Transverse colon (tissue), 4 donors: ENCODE measurements around the gene AGPAT1. TPM values are rescaled to one million over a fixed set of nuclear protein-coding genes. Genes with fewer than 3 reads are reported as not detected.
A peak's percentile ranks its signal among the peaks of the same experiment; 100 is the strongest.

Source experiments
- DNase-seq: peaks from one replicate; pipeline ENCODE4 v3.0.0-alpha.2; 2019
- H3K27ac ChIP-seq, 4 donors: fragments of 200-600 bp; sonication (generic); 2 replicates each; pipeline ENCODE4 v1.5.1; 2016 to 2018; ENCODE audit warnings: inconsistent platforms in 4 of 4
- H3K27me3 ChIP-seq: fragments of 200-600 bp; sonication (generic); 2 replicates; pipeline ENCODE4 v1.5.1; 2017; ENCODE audit warnings: inconsistent platforms
- H3K36me3 ChIP-seq, 4 donors: fragments of 200-600 bp; sonication (generic); 2 replicates each; pipeline ENCODE4 v1.5.1; 2017 to 2019; ENCODE audit warnings: inconsistent platforms in 4 of 4
- H3K4me1 ChIP-seq, 4 donors: fragments of 200-600 bp; sonication (generic); 2 replicates each; pipeline ENCODE4 v1.5.1; 2017 to 2020; ENCODE audit warnings: inconsistent platforms in 4 of 4
- H3K4me3 ChIP-seq, 4 donors: fragments of 200-600 bp; sonication (generic); 1 replicate in 1 of 4; 2 replicates in 3 of 4; pipeline versions ENCODE4 v1.5.1 to v1.6.1; 2017 to 2019; ENCODE audit warnings: inconsistent platforms in 4 of 4
- H3K9me3 ChIP-seq, 2 donors: fragments of 200-600 bp; sonication (generic); 2 replicates each; pipeline ENCODE4 v1.5.1; 2017 to 2019; ENCODE audit warnings: inconsistent platforms in 2 of 2
- EP300 ChIP-seq: sonication (generic); formaldehyde crosslinking; IDR thresholded peaks from one replicate; pipeline ENCODE4 v1.6.1; 2017; ENCODE audit warnings: antibody characterized with exemption, low read depth
- POLR2A ChIP-seq: fragments of 450-650 bp; IDR thresholded peaks from one replicate; pipeline ENCODE4 v1.6.1; 2016; ENCODE audit warnings: antibody characterized with exemption, mild to moderate bottlenecking, moderate library complexity
- POLR2AphosphoS5 ChIP-seq, 3 donors: sonication (generic); formaldehyde crosslinking; IDR thresholded peaks; one replicate each; pipeline ENCODE4 v1.6.1; 2016; ENCODE audit warnings: antibody characterized with exemption in 3 of 3
- WGBS, 2 donors: methylation state at CpG; one replicate each; pipeline ENCODE4 v1.1.5; 2018; ENCODE audit warnings: low coverage in 1 of 2; 5-methylcytosine and 5-hydroxymethylcytosine counted together
- in situ Hi-C, 4 donors: fragments of 200-750 bp; cut with MboI; loops; one replicate each; pipeline versions ENCODE4 v1.15.0 to v1.15.1; 2017; ENCODE audit warnings: low sequenced_read_pairs in 3 of 4, low pct_ligation_motif_present in 1 of 4, low pct_unique_long_range_greater_than_20kb in 1 of 4
- intact Hi-C: fragments of 100-400 bp; cut with DNase I; formaldehyde crosslinking; loops from one replicate; pipeline ENCODE4 v1.15.1; 2023; ENCODE audit warnings: low total_unique reads
- total RNA-seq, 4 donors: library from RNA; depleted of rRNA; stranded (reverse); fragments of >200 nt; gene quantifications; one replicate each; pipeline ENCODE4 v1.1.0, GENCODE V29; 2016
- TF ChIP-seq, protein P1 (sequence below), 5 experiments: fragments of 200-600 bp in 3 of 5; fragments of 450-650 bp in 2 of 5; sonication (generic) in 3 of 5; IDR thresholded peaks; 1 replicate in 2 of 5; 2 replicates in 3 of 5; pipeline ENCODE4 v1.5.1; 2016 to 2017; ENCODE audit warnings: antibody characterized with exemption in 5 of 5, inconsistent platforms in 3 of 5, mild to moderate bottlenecking in 2 of 5, moderate library complexity in 1 of 5

AGPAT1 gene
- total RNA-seq, 4 donors from 2014 or later, result 17.9 to 67.2 (median 50.1) TPM

DNA sequence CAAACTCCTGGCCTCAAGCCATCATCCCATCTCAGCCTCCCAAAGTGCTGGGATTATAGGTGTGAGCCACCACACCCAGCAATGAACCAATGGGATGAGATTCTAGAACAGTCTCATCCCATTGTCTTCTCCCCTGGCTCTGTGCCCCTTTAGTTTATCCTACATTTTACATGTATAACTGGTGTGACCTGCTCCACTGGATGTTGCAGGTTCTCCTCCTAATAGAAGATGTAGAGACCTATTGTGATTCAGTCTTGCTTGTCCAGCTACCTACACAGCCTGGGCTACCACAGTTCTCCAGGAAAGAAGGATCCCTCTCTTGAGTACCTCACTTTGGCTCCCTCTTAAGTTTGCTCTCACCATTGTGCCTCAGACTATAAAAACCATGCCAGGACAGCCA is 43.8 kb downstream of the AGPAT1 start:
- Histone ChIP-seq H3K4me1 (peaks cover 16 to 22% (median 19%) of the 10 kb centered on the region in 4 donors), H3K27me3 (no peaks in the 10 kb centered on the region), H3K9me3 (no peaks in the 10 kb centered on the region), H3K27ac (no peak overlapping the region), H3K4me3 (no peak overlapping the region), H3K36me3 (no peaks in the 10 kb centered on the region)
- in situ Hi-C loops, result no loop called here
- no peak for TF ChIP-seq POLR2AphosphoS5 (IDR thresholded peaks at IDR 0.05)
- no peak for TF ChIP-seq POLR2A
- TF ChIP-seq, protein P1, sequence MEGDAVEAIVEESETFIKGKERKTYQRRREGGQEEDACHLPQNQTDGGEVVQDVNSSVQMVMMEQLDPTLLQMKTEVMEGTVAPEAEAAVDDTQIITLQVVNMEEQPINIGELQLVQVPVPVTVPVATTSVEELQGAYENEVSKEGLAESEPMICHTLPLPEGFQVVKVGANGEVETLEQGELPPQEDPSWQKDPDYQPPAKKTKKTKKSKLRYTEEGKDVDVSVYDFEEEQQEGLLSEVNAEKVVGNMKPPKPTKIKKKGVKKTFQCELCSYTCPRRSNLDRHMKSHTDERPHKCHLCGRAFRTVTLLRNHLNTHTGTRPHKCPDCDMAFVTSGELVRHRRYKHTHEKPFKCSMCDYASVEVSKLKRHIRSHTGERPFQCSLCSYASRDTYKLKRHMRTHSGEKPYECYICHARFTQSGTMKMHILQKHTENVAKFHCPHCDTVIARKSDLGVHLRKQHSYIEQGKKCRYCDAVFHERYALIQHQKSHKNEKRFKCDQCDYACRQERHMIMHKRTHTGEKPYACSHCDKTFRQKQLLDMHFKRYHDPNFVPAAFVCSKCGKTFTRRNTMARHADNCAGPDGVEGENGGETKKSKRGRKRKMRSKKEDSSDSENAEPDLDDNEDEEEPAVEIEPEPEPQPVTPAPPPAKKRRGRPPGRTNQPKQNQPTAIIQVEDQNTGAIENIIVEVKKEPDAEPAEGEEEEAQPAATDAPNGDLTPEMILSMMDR (IDR thresholded peaks at IDR 0.05), result no peak
- TF ChIP-seq EP300, result no peak
- intact Hi-C loops, result no loop called here
- DNase-seq, result no peak

DNA sequence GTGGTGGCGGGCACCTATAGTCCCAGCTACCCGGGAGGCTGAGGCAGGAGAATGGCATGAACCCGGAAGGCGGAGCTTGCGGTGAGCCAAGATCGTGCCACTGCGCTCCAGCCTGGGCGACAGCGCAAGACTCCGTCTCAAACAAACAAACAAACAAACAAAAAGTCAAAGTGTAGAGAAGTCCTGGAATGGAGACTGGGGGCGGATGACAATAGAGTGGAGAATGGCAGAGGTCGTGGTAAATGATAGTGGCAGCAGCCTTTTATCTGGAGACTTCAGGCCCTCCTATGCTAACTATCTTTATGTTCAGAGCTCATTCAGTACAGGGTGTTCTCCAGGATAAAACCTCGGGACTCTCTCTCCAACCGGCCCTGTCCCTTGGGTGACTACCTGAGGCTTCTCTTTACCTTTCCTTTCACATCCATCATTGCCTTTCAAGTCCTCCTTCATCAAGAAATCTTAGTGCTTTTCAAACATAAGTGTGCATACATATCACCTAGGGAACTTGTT is 44.4 kb downstream of the AGPAT1 start:
- H3K9me3 ChIP-seq, result no peaks in the 10 kb centered on the region
- H3K4me1 ChIP-seq, result peaks cover 22 to 28% (median 25%) of the 10 kb centered on the region in 4 donors
- no peak overlapping the region for H3K4me3 ChIP-seq
- peaks cover 0 to under 1% (median 0%) of the 10 kb centered on the region in 4 donors for H3K36me3 ChIP-seq
- no peak overlapping the region for H3K27ac ChIP-seq
- DNase-seq, result no peak
- in situ Hi-C loops (no loop called here), intact Hi-C loops (no loop called here)
- H3K27me3 ChIP-seq, result no peaks in the 10 kb centered on the region
- TF ChIP-seq POLR2A, result no peak
- TF ChIP-seq, protein P1 (IDR thresholded peaks at IDR 0.05), result no peak
- TF ChIP-seq POLR2AphosphoS5 (IDR thresholded peaks at IDR 0.05), result no peak
- no peak for TF ChIP-seq EP300
- WGBS, 2 donors, result 84 to 91% methylated on average over 14 of the region's 14 CpGs

- TF ChIP-seq, protein P1 (IDR thresholded peaks at IDR 0.05), result peak in 1 of 5 experiments; percentile 9
- no peak for TF ChIP-seq POLR2A
- 7 to 33% methylated on average over 5 to 22 of the region's 22 CpGs for WGBS, 2 donors
- H3K4me3 ChIP-seq, result peak overlapping the region; percentile 39 to 83 (median 58)
- intact Hi-C loops, result loop anchor here (1.0 kb wide), 1 partner anchor 24 kb away; no protein-coding TSS in a partner anchor
- H3K27me3 ChIP-seq, result no peaks in the 10 kb centered on the region
- peaks cover 24 to 31% (median 26%) of the 10 kb centered on the region in 4 donors for H3K4me1 ChIP-seq
- H3K9me3 ChIP-seq, result no peaks in the 10 kb centered on the region
- H3K36me3 ChIP-seq, result peaks cover 0 to 10% (median 3%) of the 10 kb centered on the region in 4 donors
- in situ Hi-C loops, result no loop called here
- H3K27ac ChIP-seq, result peak overlapping the region; percentile 91 to 92 (median 91)
- DNase-seq, result no peak
These were observed 46.4 kb downstream of the AGPAT1 start for GRCh38 chr6:32129297-32130088.

DNA sequence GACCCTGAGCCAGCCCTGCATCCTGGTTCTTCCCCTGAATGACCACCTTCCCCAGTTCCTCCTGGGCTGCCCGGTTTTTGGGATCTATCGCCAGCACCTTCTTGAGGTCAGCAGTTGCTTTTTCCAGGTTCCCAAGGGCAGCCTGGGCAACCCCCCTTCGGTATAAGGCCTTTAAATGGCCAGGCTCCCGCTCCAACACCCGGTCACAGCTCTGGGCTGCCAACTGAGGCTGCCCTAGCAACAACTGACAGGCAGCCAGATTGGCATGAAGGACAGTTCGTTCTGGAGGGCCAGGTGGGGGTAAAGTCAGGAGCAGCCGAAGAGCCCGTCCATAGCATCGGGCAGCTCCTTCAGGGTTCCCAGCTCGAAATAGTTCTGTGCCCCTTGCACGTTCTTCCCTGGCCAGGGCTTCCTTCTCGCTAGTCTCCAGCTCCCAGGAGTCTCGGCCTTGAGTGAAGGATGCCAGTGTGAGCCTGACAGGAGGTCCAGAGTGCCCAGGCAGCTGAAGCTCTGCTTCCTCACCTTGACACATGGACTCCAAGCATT is 47.1 kb downstream of the AGPAT1 start:
- DNase-seq, result no peak
- WGBS, 2 donors, result 89% methylated on average over 13 of the region's 13 CpGs; no CpG with 5 or more reads in 1 of the 2 donors
- Histone ChIP-seq H3K9me3 (no peaks in the 10 kb centered on the region), H3K27me3 (no peaks in the 10 kb centered on the region), H3K4me3 (peak overlapping the region in 1 of 4 donors; percentile 83), H3K4me1 (peaks cover 24 to 31% (median 26%) of the 10 kb centered on the region in 4 donors), H3K27ac (peak overlapping the region; percentile 91 to 92 (median 91)), H3K36me3 (peaks cover 0 to 12% (median 3%) of the 10 kb centered on the region in 4 donors)
- in situ Hi-C loops (no loop called here), intact Hi-C loops (no loop called here)
- no peak for TF ChIP-seq POLR2A
